Prostate gland (tissue), 2 donors: ENCODE results near the gene RNF157.
"Not testable (repeated sequence)": the region's sequence is repeated elsewhere in the genome, so short reads cannot be mapped to it uniquely, and the experiment has no call there.

Source experiments
- CTCF ChIP-seq, 4 experiments: fragments of 200-600 bp in 2 of 4; fragments of 450-650 bp in 2 of 4; sonication (generic) in 2 of 4; IDR thresholded peaks; 1 replicate in 3 of 4; 2 replicates in 1 of 4; pipeline ENCODE4 v1.5.1; 2016 to 2019; ENCODE audit warnings: antibody characterized with exemption in 4 of 4, mild to moderate bottlenecking in 2 of 4, moderate library complexity in 2 of 4
- POLR2A ChIP-seq: fragments of 450-650 bp; IDR thresholded peaks from one replicate; pipeline ENCODE4 v1.6.1; 2016; ENCODE audit warnings: antibody characterized with exemption, mild to moderate bottlenecking

DNA sequence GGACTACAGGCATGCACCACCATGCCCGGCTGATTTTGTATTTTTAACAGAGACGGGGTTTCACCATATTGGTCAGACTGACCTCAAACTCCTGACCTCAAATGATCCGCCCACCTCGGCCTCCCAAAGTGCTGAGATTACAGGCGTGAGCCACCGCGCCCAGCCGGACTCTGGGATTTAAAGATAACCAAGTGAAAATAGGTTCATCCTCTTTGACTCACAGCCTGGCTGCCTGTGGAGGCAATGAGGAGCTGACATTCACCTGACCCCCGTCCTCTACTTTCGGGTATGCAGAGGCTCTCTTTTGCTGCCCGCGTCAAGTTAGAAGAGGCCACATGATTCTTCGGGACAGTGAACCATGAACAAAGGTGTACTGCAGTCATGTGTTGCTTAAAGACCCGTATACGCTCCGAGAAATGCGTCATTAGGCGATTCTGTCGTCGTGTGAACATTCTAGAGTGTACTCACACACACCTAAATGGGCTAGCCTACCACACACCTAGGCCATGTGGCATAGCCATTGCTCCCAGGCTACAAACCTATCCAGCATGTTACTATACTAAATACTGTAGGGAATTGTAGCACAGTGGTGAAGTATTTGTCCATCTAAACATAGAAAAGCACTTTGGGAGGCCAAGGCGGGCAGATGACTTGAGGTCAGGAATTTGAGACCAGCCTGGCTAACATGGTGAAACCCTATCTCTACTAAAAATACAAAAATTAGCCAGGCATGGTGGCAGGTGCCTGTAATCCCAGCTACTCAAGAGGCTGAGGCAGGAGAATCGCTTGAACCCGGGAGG, 12.9 kb upstream of the RNF157 start:
- not testable (repeated sequence) for TF ChIP-seq POLR2A; CTCF (IDR thresholded peaks at IDR 0.05)
